HG03196 (cell line): ENCODE measurements around the gene IKBKG.
"Not testable (repeated sequence)": the region's sequence is repeated elsewhere in the genome, so short reads cannot be mapped to it uniquely, and the experiment has no call there.

Experiments
- ATAC-seq: cut with Tn5 transposase; IDR thresholded peaks from one replicate; pipeline ENCODE4 v1.9.1; 2021; ENCODE audit not compliant: unreplicated experiment

The IKBKG gene

DNA sequence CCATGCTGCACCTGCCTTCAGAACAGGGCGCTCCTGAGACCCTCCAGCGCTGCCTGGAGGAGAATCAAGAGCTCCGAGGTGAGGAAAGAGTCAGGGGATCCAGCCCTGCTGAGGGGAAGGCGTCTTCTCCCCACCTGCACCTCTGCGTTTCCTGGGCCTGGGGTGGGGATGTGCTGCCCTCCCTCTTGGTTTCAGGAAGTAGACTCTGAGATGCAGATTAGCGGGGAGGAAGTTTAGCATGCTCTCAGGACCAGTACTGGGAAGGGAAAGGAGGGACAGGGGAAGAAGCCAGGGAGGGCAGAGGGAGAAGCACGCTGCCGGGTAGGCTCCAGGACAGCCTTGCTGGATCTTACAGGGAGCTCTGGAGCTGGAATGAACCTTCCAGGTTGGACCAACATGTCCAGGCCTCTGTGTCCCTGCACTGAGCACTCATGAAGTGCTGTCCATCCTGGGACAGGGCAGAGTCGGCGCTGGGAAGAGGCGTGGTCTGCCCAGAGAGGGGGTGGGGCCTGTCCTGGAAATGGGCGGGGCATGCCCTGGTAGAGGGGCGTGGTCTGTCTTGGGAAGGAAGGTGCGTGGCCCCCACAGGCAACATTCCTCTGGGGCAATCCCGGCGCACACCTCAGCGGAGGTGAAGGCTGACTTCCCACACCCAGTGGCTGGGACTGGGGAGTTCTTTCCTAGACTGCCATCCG is 4.8 kb downstream of the IKBKG start:
- ATAC-seq = not testable (repeated sequence)

DNA sequence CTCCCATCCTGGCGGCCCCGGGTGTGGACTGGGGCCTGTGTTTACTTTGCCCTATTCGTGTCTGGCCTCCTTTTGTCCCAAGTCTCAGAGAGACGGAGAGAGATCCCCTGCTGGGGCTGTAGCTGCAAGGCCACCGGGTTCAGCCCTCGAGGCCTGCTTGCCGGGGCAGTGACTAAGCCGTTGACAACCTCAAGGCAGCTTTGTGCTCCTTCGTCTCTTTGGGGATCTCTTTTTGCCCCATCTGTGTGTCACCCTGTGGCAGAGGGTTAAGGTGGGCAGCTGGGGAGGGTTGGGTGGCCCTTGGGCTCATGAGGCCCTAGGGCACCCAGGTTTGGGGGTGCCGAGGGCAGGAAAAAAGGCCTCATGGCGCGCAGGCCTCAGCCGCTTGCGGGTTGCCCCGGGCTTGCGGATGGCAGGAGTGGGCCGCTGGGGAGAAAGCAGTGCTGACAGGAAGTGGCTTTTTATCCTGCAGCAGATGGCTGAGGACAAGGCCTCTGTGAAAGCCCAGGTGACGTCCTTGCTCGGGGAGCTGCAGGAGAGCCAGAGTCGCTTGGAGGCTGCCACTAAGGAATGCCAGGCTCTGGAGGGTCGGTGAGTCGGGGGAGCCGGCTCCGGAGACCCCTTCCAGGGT is 10.8 kb downstream of the IKBKG start:
- ATAC-seq = not testable (repeated sequence)

DNA sequence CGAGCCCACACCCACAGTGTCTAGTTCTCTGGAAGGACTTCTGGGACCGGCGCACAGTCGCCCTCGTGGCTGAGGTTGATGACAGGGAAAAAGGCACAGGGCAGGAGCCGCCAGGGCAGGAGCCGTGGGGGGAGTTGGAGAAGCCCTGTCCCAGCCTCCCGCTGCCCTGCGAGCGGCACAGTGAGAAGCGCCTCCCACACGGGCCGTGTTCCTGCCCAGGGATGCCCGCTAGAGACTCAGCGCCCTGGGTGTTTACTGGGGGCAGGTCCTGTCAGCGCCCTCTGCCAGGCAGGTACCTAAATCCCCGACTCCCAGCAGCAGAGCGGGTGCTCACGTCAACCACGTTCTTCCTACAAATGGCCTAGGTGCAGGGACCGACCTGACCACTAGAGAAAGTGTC is 11.5 kb downstream of the IKBKG start:
- not testable (repeated sequence) for ATAC-seq

DNA sequence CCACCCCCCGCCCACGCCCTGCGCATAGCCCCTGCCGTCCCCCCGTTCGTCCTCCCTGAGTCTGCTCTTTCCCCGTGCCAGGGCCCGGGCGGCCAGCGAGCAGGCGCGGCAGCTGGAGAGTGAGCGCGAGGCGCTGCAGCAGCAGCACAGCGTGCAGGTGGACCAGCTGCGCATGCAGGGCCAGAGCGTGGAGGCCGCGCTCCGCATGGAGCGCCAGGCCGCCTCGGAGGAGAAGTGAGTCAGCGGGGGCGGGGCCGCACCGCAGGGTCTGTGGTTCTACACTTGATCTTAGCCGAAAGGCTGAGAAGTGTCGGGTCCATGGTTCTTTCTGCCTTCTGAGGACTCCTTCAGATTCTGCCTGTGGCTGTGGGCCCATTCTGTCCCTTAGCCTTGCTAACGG is 12.9 kb downstream of the IKBKG start:
- not testable (repeated sequence) for ATAC-seq

DNA sequence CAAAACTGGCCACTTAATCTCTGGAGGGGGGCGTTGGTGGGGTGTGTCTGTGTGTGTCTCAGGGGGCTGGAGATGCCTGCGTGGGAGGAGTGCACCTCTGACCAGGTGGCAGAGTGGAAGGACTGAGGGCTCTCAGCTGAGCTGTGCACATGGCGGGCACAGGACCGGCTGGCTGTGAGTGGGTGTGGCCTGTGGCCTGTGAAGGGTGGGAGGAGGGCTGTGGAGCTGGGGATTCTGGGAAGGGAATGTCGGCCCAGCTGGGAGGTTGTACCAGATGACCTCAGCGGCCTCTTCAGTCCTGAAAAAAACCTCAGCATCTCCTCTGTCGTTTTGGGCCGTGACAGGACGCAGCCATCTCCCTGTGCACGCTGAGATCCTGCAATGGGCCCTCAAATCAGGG is 14.9 kb downstream of the IKBKG start:
- not testable (repeated sequence) for ATAC-seq

DNA sequence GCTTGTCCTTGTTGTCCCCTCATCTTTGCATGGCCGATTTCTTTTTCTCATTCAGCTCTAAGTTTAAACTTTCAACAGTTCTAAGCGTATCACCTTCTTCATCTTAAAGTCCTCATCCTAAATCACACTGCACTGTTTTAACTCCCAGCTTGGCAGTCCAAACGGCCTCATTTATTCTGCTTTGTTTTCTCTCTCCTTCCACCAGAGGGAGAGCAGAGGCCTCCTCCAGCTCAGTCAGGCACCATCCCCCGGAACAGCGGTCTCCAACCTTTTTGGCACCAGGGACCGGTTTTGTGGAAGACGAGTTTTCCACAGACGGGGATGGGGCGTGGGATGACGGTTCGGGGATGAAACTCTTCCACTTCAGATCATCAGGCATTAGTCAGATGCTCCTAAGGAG is 22.9 kb downstream of the IKBKG start:
- not testable (repeated sequence) for ATAC-seq

DNA sequence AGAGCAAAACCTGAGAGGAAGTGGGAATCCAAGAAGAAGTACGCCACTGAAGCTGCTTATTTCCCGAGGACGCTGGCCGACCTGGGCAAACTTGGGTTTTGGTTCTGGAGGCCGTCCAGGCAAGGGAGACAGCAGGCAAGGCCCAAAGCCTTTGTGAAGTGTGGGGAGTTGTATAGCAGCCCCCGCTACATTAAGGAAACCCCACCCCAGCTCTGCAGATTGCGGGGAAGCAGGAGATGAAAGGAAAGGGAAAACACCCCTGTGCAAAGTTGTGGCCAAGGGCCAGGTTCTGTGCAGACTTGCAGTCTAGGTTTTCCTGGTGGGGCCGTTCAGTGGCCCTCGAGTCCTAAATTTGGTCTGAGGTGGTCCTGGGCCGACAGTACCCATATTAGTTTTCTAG is 25.6 kb downstream of the IKBKG start:
- not testable (repeated sequence) for ATAC-seq

DNA sequence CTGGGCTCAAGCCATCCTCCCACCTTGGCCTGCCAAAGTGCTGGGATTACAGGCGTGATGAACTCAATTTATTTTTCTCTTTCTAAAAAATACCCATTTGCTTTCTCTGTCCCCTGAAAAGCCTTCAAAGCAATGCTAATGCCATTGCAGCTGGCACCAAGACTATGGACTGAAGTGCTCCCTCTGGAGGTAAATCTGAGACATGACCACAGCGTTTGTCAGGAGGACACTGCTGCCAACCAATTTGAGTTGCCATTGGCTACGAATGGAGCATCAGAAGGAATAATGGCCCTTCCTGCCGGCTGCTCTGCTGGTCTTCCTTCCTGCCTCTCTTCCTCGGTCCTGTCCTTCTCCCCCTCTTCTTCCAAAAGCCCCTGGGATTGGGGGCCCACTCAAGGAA is 27.7 kb downstream of the IKBKG start:
- not testable (repeated sequence) for ATAC-seq

DNA sequence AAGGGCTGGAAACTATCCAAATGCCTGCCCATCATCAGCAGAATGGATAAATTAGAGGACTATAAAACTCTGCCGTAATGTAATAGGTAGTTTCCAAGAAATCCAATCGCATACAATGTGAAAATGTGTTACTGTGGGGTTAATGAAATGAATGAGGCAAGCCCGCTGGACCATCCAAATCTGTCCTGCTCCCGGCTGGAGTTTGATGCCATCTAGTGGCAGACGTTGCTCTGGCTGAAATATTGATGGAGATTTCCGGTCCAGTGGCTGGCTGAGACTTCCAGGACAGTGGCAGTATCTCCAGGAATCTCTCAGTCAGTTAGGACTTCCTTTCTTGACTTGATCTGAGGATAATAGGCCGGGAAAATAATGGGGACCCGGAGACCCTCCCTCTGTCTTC is 35.6 kb downstream of the IKBKG start:
- ATAC-seq = not testable (repeated sequence)

DNA sequence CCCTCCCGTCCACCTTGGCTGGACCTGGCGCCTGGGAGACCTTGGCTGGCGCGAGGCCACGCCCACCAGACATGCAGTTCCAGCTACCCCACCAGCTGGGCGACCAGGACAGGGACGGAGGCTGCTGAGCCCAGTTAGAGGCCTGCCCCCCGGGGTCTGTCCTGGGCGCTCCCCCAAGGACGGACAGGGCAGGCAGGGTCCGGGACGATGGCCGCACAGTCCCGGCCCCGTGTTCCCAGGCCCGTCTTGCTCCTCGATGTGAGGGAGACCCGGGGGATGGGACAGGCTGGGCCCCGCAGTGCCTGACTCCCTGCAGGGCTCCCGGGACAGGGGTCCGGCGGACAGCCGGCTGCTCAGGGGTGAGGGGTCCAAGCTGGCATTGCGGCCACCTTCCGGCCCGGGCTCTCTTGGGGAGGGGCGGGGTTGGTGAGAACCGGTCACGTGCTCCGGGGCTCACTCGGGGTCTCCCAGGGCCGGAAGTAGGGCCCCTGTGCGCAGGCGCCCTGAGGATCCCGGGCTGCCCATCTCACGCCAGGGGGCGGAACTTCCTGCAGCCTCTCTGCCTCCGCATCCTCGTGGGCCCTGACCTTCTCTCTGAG is 37.3 kb downstream of the IKBKG start, which contains the start of gene CTAG1A:
CTAG1A (plus strand) TSS at position 549 of the 599 bp plus-strand sequence. CDS start 74 bp downstream, outside the sequence.
- not testable (repeated sequence) for ATAC-seq

DNA sequence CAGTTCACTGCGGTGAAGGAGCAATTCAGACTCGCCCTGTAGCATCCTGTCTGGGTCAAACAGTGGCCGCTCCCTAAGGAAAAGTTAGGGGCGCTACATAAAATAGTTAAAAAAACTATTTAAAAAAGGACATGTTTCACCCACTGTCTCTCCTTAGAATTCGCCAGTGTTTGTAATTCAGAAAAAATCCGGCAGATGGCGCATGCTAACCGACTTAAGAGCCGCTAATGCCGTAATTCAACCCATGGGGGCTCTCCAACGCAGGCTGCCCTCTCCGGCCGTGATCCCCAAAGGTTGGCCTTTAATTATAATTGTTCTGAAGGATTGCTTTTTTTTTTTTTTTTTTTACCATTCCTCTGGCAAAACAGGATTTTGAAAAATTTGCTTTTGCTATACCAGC is 43.0 kb downstream of the IKBKG start:
- not testable (repeated sequence) for ATAC-seq

DNA sequence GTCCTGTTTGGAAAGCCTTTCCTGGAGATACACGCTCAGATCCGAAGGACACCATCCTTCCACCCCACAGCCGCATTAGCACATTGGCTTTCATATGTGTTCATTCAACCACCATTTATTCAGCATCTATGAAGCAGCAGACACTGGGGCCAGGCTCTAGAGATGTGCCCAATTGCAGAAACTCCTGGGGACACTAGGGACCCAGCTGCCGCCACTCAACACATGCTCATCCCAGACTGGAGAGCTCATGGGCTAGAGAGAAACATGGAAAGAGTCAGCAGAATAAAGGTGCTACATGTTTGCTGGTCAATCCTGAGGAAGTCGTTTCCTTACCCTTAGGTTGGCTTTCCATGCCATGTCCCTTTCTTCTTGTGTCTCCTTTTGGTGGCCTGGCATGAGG is 45.1 kb downstream of the IKBKG start:
- no peak for ATAC-seq

DNA sequence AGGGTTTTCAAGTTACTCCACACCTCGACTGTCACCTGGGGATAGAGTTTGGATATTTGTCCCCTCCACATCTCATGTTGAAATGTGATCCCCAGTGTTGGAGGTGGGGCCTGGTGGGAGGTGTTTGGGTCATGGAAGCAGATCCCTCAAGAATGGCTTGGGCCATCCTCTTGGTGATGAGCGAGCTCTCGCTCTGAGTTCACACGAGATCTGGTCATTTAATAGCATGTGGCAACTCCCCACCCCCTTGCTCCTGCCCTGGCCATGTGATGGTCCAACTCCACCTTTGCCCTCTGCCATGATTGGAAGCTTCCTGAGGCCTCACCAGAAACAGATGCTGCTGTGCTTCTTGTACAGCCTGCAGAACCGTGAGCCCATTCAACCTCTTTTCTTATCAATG is 45.8 kb downstream of the IKBKG start:
- no peak for ATAC-seq

DNA sequence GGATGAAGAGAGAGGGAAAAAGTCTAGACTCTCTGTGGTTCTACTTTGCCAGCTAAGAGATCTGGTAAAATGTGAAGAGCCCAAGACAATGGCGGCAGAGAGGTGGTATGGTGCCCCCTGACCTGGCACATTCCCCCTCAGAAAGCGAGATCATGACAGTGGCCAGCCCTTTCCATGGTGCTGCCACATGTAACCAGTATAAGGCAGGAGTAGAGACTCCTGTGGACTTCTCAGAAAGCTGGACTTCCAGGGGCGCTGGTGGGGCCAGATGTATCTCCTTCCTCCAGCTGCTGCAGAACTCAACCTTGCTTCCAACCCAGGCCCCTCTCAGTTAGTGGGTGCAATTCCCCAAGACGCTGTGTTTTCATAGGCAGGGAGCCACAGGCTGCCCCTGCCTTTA is 47.1 kb downstream of the IKBKG start:
- ATAC-seq = no peak

DNA sequence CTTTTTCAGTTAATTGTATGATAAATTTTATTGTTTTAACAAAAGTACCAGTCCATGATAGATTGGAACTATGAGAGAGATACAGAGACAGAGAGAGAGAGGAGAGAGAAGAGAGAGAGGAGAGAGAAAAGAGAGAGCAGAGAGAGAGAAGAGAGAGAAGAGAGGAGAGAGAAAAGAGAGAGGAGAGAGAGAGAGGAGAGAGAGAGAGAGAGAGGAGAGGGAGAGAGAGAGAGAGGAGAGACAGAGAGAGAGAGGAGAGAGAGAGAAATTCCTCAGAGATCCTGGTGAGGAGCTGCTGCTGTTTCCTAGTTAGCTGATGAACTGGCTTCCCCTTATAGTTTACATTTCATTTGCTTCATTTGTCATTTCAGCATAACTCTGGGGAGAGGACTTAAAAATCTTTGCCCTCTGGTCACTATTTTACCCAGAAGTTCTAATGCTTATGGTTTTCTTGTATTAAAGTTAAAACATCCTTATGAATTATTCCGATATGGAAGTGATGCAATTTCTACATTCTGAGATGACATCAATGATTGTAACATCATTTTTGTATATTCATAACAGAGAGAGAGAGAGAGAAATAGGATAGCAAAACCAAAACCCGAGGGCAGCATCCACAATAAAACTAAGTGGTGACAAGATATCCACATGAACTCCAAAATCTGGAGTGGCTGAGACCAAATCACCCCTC is 48.3 kb downstream of the IKBKG start:
- ATAC-seq = no peak

DNA sequence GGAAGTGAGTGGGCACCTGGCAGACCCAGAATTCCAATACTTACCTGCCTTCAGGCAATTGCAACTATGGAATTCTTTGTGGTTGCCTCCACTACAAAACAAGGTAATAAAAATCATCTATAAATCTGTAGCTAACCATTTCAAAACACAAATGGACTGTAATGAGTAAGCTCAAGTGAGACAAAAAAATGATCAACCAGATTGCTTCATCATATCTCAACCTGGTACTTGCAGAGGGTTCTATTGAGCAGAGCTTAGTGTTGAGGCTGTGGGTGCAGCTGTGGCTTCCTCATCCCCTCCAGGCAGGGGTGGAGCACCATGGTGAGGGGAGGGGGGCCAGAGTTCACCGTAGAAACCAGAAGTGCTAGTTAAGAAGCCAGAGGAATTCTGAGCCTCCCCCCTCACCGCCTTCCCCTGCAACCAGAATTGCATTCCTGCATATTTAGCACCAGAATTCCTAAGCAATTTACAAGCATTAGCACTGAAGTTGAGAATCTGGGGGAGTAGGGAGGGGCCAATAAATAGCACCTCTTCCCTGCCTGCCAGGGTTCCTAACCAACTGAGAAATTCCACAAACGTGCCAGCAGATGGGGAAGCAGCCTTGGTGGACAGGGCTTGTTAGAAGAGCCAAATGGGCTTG is 49.0 kb downstream of the IKBKG start:
- no peak for ATAC-seq

DNA sequence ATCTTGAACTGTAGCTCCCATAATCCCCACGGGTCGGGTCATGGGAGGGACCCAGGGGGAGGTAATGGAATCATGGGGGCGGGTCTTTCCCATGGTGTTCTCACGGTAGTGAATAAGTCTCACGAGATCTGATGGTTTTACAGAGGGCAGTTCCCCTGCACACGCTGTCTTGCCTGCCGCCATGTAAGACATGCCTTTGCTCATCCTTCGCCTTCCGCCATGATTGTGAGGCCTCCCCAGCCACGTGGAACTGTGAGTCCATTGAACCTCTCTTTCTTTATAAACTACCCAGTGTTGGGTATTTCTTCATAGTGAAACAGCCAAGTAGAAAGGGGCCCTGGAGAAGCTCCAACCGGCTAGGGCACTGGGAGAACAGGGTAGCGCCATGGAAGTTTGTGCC is 49.8 kb downstream of the IKBKG start:
- ATAC-seq = no peak

DNA sequence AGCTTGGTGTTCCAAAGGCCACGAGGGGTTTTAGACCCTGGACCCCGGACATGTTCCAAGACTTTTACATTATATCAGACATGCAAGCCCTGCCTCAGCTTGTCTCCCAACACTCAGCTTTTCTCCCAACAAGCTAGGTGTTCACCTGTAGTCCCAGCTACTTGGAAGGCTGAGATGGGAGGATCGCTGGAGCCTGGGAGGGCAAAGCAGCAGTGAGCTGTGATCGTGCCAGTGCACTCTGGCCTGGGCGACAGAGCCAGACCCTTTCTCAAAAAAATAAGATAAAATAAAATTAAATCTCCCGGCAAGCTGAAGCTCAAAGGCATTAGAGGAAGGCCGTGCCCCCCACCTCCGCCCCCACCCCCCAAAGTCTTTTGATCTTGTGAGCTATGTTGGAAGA is 51.2 kb downstream of the IKBKG start:
- ATAC-seq = no peak

DNA sequence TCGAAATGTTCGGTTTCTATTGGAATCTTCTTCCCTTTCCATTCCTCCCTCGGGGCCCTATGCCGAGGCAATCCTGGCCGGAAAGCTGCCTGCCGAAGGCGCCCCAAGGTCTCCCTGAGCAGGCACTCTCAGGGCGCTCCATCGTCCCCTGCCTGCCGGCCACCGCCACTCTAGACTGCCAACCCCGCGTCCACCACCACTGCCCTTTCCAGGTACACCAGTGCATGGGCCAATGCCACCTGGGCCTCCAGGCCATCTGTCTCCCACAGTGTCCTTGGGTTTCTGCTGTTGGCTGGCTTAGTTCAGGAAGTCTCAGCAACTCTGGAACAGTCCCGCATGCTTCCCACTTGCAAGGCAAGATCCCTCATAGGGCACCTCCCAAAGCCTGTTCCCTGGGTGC is 52.1 kb downstream of the IKBKG start:
- ATAC-seq = no peak

DNA sequence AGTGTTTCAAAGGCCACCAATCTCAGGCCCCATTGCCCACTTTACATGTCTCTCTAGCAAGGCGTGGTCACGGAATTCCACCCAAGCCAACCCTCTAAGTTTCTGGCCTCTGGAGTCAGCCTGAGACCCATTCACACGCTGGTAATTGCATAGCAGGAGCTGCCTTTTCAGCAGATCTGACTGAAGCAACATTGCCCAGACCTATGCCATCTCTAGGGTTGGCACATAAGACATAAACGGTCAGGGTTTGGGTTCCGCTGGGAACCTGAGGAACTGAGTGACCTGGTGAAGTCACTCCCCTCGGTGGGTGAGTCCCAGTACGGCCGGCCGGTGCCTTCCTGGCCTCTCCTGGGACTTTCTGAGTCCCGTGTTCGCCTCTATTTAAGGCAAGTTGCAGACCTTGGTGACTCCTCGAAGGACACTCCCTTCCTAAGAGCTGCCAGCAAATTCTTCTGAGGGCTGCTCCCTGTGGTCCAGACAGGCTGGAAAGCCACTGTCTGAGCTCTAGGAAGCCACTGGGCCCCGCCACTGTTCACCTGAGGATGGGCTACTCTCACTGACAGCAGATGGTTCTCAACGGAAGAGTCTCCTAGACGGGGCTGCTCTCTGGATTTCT is 53.4 kb downstream of the IKBKG start:
- ATAC-seq = no peak

DNA sequence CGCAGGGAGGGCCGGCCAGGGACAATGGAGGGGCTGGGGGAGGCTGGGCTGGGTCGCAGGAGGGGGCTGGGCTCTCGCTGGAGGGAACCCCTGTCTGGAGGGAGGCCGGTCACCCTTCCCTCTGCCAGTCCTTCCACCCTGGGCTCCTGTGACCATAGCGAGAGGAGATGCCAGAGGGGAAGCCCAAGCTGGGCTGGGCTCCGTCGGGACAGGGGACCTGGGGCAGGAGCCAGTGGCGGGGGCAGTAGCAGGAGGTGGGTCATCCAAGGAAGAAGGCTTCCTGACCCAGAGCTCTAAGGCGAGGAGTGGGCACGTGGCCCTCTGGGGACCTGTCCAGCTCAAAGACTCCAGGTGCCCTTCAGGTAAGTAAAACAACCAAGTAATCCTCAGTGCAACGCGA is 54.8 kb downstream of the IKBKG start:
- ATAC-seq = no peak
